GM12878 (cell line): Measurements from ENCODE around the gene RTCA. TPM values are rescaled to one million over a fixed set of nuclear protein-coding genes. Genes with fewer than 3 reads are reported as not detected.

Experiments used
- BACH1 ChIP-seq: fragments of 450-650 bp; IDR thresholded peaks from 2 replicates; pipeline ENCODE4 v1.6.1; 2017; ENCODE audit warnings: mild to moderate bottlenecking, borderline replicate concordance
- CHD1 ChIP-seq: IDR thresholded peaks from 2 replicates; pipeline ENCODE4 v1.6.1; 2012; ENCODE audit warnings: low read depth, low read length, improper control_type of control experiment
- EGR1 ChIP-seq, 2 experiments: IDR thresholded peaks; 1 replicate in 1 of 2; 2 replicates in 1 of 2; pipeline ENCODE4 v1.6.1; 2011 to 2012; ENCODE audit warnings: low read depth in 2 of 2, low read length in 2 of 2, borderline replicate concordance in 1 of 2, mild to moderate bottlenecking in 1 of 2, moderate library complexity in 1 of 2
- HCFC1 ChIP-seq: fragments of 150-350 bp; IDR thresholded peaks from 2 replicates; pipeline ENCODE4 v1.6.1; 2014; ENCODE audit warnings: low read length
- HDAC2 ChIP-seq: fragments of 200-600 bp; sonication (generic); IDR thresholded peaks from 2 replicates; pipeline ENCODE4 v1.6.1; 2017
- HDGF ChIP-seq: fragments of 450-650 bp; IDR thresholded peaks from 2 replicates; pipeline ENCODE4 v1.6.1; 2016; ENCODE audit warnings: antibody characterized with exemption
- IKZF2 ChIP-seq, 2 experiments: fragments of 450-650 bp; IDR thresholded peaks; 2 replicates each; pipeline ENCODE4 v1.6.1; 2017; ENCODE audit warnings: mild to moderate bottlenecking in 2 of 2, moderate library complexity in 2 of 2
- KLF5 ChIP-seq: fragments of 450-650 bp; IDR thresholded peaks from 2 replicates; pipeline ENCODE4 v1.6.1; 2014; ENCODE audit warnings: mild to moderate bottlenecking; ENCODE audit not compliant: partially characterized antibody
- NBN ChIP-seq: fragments of 450-650 bp; IDR thresholded peaks from 2 replicates; pipeline ENCODE4 v1.6.1; 2016
- NR2F1 ChIP-seq: fragments of 450-650 bp; conservative IDR thresholded peaks from 2 replicates; pipeline ENCODE4 v1.6.1; 2017; ENCODE audit warnings: mild to moderate bottlenecking
- RAD51 ChIP-seq: fragments of 450-650 bp; IDR thresholded peaks from 2 replicates; pipeline ENCODE4 v1.6.1; 2016; ENCODE audit warnings: moderate library complexity, mild to moderate bottlenecking, inconsistent platforms
- SUZ12 ChIP-seq: fragments of 200-600 bp; sonication (generic); IDR thresholded peaks from one replicate; pipeline ENCODE4 v1.6.1; 2018; ENCODE audit warnings: antibody characterized with exemption, mild to moderate bottlenecking; ENCODE audit not compliant: unreplicated experiment
- TAF1 ChIP-seq: IDR thresholded peaks from 2 replicates; pipeline ENCODE4 v1.6.1; 2011; ENCODE audit warnings: mild to moderate bottlenecking, low read depth, low read length, borderline replicate concordance
- TBL1XR1 ChIP-seq: IDR thresholded peaks from 2 replicates; pipeline ENCODE4 v1.6.1; 2012; ENCODE audit warnings: low read depth, low read length, improper control_type of control experiment
- YBX1 ChIP-seq: fragments of 450-650 bp; IDR thresholded peaks from 2 replicates; pipeline ENCODE4 v1.6.1; 2016; ENCODE audit warnings: antibody characterized with exemption
- ZNF24 ChIP-seq: fragments of 450-650 bp; IDR thresholded peaks from 2 replicates; pipeline ENCODE4 v1.6.1; 2017; ENCODE audit warnings: antibody characterized with exemption, mild to moderate bottlenecking
- polyA plus RNA-seq, 11 experiments: library from polyadenylated mRNA; depleted of rRNA in 4 of 11; unstranded in 6 of 11; stranded (reverse) in 5 of 11; fragments of >200 nt; fragmentation: Nextera tagmentation in 4 of 11; fragmentation: Illumina TruSeq in 1 of 11; extraction: Ambion mirVana in 4 of 11; extraction: Trizol in 1 of 11; gene quantifications; 1 replicate in 1 of 11; 2 replicates in 10 of 11; pipeline versions ENCODE4 v1.2.1 to v1.2.3, GENCODE V29; 2011 to 2016; ENCODE audit warnings: inconsistent platforms in 2 of 11, missing spikeins in 2 of 11, low read depth in 1 of 11
- total RNA-seq, 4 experiments: library from RNA; depleted of rRNA in 3 of 4; stranded (reverse); fragments of >200 nt in 3 of 4; fragmentation: Illumina TruSeq in 1 of 4; extraction: Trizol in 1 of 4; gene quantifications; 2 replicates each; pipeline versions ENCODE4 v1.2.1 to v1.2.3, GENCODE V29; 2013 to 2021
- TF ChIP-seq, protein P1 (sequence below): fragments of 450-650 bp; IDR thresholded peaks from 2 replicates; pipeline ENCODE4 v1.6.1; 2017; ENCODE audit warnings: mild to moderate bottlenecking
- TF ChIP-seq, protein P2 (sequence below): fragments of 450-650 bp; IDR thresholded peaks from 2 replicates; pipeline ENCODE4 v1.6.1; 2014; ENCODE audit warnings: mild to moderate bottlenecking
- TF ChIP-seq, protein P3 (sequence below): fragments of 450-650 bp; IDR thresholded peaks from 2 replicates; pipeline ENCODE4 v1.6.1; 2016; ENCODE audit warnings: mild to moderate bottlenecking, moderate library complexity, borderline replicate concordance
- TF ChIP-seq, protein P4 (sequence below): fragments of 450-650 bp; IDR thresholded peaks from 2 replicates; pipeline ENCODE4 v1.6.1; 2017; ENCODE audit warnings: antibody characterized with exemption, mild to moderate bottlenecking, moderate library complexity

The RTCA gene
- total and polyA plus RNA-seq, 10 of the 15 experiments (the other 5 are each of a cell fraction or from before 2014, with no cell fraction given): 10.3 to 63.5 (median 37.3) TPM

DNA sequence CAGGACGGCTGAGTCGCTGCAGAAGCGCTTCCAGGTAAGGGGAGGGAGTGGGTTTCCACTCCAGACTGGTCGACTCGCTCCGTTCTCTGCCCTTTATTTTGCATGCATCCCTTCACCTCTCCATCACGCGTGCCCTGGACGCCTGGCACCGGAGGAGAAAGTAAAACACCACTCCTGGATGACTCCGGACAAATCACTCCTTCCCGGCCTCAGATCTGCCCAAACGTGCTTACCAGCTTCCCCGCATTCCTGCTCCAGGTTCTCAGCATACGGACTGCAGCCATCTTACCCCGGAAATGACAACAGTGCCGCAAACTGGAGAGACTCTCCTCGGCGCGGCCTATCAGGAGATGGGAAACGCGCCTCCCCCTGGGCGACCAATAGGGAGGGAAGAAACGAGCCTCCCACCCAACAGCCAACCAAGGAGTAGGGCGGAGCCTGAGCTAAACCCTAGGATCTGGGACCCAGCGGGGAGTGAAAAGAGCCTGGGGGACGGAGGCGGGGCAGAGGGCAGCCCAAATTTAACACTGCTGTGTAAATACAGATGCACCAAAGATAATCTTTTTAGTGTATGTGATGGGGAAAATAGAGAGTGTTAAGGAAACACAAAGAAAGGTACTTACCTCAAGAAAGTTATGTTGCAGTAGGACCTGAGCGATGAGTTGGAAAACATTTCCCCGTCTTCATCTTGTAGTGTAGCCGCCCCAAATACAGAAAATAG, 16.3 kb upstream of the RTCA start, which contains the start of gene DBT (continued):
- TF ChIP-seq, protein P1, sequence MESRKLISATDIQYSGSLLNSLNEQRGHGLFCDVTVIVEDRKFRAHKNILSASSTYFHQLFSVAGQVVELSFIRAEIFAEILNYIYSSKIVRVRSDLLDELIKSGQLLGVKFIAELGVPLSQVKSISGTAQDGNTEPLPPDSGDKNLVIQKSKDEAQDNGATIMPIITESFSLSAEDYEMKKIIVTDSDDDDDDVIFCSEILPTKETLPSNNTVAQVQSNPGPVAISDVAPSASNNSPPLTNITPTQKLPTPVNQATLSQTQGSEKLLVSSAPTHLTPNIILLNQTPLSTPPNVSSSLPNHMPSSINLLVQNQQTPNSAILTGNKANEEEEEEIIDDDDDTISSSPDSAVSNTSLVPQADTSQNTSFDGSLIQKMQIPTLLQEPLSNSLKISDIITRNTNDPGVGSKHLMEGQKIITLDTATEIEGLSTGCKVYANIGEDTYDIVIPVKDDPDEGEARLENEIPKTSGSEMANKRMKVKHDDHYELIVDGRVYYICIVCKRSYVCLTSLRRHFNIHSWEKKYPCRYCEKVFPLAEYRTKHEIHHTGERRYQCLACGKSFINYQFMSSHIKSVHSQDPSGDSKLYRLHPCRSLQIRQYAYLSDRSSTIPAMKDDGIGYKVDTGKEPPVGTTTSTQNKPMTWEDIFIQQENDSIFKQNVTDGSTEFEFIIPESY: no peak
- no peak for TF ChIP-seq TBL1XR1
- TF ChIP-seq YBX1: no peak
- TF ChIP-seq, protein P2, sequence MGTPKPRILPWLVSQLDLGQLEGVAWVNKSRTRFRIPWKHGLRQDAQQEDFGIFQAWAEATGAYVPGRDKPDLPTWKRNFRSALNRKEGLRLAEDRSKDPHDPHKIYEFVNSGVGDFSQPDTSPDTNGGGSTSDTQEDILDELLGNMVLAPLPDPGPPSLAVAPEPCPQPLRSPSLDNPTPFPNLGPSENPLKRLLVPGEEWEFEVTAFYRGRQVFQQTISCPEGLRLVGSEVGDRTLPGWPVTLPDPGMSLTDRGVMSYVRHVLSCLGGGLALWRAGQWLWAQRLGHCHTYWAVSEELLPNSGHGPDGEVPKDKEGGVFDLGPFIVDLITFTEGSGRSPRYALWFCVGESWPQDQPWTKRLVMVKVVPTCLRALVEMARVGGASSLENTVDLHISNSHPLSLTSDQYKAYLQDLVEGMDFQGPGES: no peak
- TF ChIP-seq HCFC1: peak; percentile 55; the same call in 1 of the 2 replicates
- TF ChIP-seq, protein P3, sequence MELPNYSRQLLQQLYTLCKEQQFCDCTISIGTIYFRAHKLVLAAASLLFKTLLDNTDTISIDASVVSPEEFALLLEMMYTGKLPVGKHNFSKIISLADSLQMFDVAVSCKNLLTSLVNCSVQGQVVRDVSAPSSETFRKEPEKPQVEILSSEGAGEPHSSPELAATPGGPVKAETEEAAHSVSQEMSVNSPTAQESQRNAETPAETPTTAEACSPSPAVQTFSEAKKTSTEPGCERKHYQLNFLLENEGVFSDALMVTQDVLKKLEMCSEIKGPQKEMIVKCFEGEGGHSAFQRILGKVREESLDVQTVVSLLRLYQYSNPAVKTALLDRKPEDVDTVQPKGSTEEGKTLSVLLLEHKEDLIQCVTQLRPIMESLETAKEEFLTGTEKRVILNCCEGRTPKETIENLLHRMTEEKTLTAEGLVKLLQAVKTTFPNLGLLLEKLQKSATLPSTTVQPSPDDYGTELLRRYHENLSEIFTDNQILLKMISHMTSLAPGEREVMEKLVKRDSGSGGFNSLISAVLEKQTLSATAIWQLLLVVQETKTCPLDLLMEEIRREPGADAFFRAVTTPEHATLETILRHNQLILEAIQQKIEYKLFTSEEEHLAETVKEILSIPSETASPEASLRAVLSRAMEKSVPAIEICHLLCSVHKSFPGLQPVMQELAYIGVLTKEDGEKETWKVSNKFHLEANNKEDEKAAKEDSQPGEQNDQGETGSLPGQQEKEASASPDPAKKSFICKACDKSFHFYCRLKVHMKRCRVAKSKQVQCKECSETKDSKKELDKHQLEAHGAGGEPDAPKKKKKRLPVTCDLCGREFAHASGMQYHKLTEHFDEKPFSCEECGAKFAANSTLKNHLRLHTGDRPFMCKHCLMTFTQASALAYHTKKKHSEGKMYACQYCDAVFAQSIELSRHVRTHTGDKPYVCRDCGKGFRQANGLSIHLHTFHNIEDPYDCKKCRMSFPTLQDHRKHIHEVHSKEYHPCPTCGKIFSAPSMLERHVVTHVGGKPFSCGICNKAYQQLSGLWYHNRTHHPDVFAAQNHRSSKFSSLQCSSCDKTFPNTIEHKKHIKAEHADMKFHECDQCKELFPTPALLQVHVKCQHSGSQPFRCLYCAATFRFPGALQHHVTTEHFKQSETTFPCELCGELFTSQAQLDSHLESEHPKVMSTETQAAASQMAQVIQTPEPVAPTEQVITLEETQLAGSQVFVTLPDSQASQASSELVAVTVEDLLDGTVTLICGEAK: peak; percentile 71; the same call in 1 of the 2 replicates
- TF ChIP-seq, protein P4, sequence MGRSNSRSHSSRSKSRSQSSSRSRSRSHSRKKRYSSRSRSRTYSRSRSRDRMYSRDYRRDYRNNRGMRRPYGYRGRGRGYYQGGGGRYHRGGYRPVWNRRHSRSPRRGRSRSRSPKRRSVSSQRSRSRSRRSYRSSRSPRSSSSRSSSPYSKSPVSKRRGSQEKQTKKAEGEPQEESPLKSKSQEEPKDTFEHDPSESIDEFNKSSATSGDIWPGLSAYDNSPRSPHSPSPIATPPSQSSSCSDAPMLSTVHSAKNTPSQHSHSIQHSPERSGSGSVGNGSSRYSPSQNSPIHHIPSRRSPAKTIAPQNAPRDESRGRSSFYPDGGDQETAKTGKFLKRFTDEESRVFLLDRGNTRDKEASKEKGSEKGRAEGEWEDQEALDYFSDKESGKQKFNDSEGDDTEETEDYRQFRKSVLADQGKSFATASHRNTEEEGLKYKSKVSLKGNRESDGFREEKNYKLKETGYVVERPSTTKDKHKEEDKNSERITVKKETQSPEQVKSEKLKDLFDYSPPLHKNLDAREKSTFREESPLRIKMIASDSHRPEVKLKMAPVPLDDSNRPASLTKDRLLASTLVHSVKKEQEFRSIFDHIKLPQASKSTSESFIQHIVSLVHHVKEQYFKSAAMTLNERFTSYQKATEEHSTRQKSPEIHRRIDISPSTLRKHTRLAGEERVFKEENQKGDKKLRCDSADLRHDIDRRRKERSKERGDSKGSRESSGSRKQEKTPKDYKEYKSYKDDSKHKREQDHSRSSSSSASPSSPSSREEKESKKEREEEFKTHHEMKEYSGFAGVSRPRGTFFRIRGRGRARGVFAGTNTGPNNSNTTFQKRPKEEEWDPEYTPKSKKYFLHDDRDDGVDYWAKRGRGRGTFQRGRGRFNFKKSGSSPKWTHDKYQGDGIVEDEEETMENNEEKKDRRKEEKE: no peak
- peak; percentile 81 for TF ChIP-seq NBN
- TF ChIP-seq RAD51: peak; percentile 60
- no peak for TF ChIP-seq SUZ12
- no peak for TF ChIP-seq EGR1 (IDR thresholded peaks at IDR 0.05; ENCODE audit: borderline replicate concordance in 1 of 2, low read depth in 2 of 2, low read length in 2 of 2)
- TF ChIP-seq IKZF2 (IDR thresholded peaks at IDR 0.05): peak; percentile 42 to 66; a peak in 2 of 4 replicates
- TF ChIP-seq CHD1: no peak
- peak; percentile 98 for TF ChIP-seq TAF1
- TF ChIP-seq ZNF24: no peak
- peak; percentile 67; the same call in 1 of the 2 replicates for TF ChIP-seq HDGF
- TF ChIP-seq NR2F1: no peak; the same call in 1 of the 2 replicates
- no peak for TF ChIP-seq HDAC2
- peak; percentile 48; the same call in 1 of the 2 replicates for TF ChIP-seq BACH1
- TF ChIP-seq KLF5: peak; percentile 42
